IMR-90 (cell line): ENCODE results near the gene CPEB3.

ENCODE experiments used
- CEBPB ChIP-seq: IDR thresholded peaks from 2 replicates; pipeline ENCODE4 v1.6.1; 2012; ENCODE audit warnings: low read depth, low read length, improper control_type of control experiment
- POLR2A ChIP-seq: IDR thresholded peaks from 2 replicates; pipeline ENCODE4 v1.6.1; 2012; ENCODE audit warnings: mild to moderate bottlenecking, low read depth, low read length

DNA sequence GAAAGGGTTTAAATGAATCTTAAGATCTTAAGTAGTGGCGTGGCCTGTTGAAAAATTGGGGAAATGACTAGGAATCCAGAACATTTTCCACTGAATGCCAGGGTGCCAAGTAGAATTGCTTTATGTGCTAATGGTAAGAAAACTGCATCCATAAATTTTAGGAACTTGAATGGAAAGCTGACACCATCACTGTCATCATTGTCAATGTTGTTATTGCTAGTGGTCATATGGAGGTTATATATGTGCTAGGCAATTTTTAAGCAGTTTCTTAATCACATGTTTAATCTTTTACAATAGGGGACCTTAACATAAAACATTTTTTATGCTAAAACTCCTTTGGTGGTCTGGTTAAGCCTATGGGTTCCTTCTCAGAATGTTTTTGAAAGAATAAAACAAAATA, 13.2 kb upstream of the CPEB3 start:
- TF ChIP-seq POLR2A: no peak
- no peak for TF ChIP-seq CEBPB
